ENCODE data around the gene HOXA7.

DNA sequence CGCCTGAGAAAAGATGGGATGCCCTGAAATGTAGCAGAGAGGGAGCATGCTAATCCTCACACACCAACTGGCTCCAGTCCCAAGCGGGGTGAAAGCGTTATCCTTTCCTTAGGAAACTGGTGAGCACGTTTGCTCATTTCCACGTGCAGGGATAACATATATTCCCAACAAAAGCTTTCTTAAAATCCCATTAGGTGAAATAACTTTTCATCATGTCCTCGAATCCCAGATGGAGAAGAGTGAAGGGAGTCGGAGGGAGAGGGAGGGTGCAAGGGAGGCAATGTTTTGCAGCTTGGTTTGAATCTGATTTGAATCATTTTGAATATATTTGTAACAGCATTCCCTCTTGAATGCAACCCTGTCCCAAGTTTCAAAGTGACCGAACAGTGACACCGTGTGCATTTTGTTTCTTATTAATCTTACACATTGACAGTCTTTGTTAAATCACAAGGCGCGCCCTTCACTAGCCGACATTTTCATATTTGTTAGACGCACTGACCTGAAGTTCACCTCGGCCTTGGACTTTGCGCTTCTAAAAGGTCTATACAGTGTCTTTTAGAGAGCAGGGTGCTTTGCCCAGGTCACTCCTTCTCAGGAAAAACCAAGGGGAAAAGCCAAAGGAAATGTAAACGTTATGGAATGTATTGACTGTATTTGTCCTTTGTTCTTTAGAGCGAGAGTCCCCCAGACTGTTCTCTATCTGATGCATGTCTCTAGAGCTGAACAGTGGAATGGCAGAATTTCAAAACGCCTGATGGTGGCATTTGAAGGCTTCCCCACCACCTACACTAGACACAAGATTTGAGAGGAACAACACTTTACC, 22.9 kb downstream of the HOXA7 start:
- no peak for TF ChIP-seq POLR2AphosphoS5 (IDR thresholded peaks at IDR 0.05; ENCODE audit: borderline replicate concordance, low read depth, low read length)
- no peak for TF ChIP-seq EZH2 (IDR thresholded peaks at IDR 0.05)
- TF ChIP-seq FOXP2 (optimal IDR thresholded peaks at IDR 0.05; ENCODE audit: control extremely low read depth, extremely low read length, insufficient read depth): no peak

Measured in SK-N-MC (cell line).